Measurements from ENCODE around the gene HAL.

DNA sequence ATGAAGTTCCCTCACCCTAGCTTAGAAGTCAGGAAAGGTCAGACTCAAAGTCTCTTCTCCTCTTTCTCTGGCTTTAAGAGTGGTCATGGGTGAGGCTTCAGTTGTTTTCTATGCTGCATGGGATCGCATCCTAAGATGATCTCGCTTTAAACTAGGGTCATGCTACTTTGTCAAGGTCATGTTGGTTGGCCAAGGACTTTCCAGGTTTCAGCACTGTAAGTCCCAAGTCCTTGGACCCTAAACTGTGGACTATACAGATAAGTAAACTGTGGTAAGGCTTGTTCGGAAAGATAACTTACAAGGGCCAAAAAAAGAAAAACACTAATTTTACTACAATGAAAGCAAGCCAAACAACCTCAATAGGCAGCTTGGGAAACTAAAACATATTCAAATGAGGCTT lies 17.4 kb downstream of the HAL start:
- TF ChIP-seq, protein P1, sequence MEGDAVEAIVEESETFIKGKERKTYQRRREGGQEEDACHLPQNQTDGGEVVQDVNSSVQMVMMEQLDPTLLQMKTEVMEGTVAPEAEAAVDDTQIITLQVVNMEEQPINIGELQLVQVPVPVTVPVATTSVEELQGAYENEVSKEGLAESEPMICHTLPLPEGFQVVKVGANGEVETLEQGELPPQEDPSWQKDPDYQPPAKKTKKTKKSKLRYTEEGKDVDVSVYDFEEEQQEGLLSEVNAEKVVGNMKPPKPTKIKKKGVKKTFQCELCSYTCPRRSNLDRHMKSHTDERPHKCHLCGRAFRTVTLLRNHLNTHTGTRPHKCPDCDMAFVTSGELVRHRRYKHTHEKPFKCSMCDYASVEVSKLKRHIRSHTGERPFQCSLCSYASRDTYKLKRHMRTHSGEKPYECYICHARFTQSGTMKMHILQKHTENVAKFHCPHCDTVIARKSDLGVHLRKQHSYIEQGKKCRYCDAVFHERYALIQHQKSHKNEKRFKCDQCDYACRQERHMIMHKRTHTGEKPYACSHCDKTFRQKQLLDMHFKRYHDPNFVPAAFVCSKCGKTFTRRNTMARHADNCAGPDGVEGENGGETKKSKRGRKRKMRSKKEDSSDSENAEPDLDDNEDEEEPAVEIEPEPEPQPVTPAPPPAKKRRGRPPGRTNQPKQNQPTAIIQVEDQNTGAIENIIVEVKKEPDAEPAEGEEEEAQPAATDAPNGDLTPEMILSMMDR (conservative IDR thresholded peaks at IDR 0.05; ENCODE audit: low read depth, low read length): no peak
- TF ChIP-seq RFX5 (IDR thresholded peaks at IDR 0.05; ENCODE audit: low read depth, low read length) (no peak), CHD1 (IDR thresholded peaks at IDR 0.05; ENCODE audit: low read depth, low read length) (no peak), CEBPB (IDR thresholded peaks at IDR 0.05; ENCODE audit: low read depth, low read length) (no peak), POLR2A (IDR thresholded peaks at IDR 0.05; ENCODE audit: low read depth, low read length) (no peak), MAZ (IDR thresholded peaks at IDR 0.05; ENCODE audit: borderline replicate concordance, low read depth, low read length) (no peak)
- TF ChIP-seq, protein P2, sequence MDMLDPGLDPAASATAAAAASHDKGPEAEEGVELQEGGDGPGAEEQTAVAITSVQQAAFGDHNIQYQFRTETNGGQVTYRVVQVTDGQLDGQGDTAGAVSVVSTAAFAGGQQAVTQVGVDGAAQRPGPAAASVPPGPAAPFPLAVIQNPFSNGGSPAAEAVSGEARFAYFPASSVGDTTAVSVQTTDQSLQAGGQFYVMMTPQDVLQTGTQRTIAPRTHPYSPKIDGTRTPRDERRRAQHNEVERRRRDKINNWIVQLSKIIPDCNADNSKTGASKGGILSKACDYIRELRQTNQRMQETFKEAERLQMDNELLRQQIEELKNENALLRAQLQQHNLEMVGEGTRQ (IDR thresholded peaks at IDR 0.05; ENCODE audit: low read depth, low read length): no peak
